Measurements from ENCODE around the gene ACYP2.

DNA sequence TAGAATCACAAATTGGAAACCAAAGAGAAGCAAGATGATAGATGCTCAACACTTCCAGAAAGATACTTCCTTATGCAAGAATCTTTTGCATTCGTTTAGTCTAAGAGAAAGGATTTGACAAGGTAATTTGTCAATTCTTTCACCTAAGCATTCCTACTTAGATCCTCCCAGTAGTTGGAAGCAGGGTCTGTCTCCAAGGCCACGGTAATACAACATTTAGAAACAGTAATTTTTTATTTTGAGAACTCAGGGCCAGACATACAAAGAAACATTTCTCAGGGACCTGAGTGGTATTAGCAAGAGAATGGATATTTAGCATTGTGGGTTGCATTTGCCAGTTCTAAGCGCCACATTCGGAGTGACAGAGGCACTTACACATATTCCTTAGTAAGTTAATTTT lies 68.6 kb downstream of the ACYP2 start:
- no peak for TF ChIP-seq CTCF (IDR thresholded peaks at IDR 0.05)
- TF ChIP-seq POLR2A (IDR thresholded peaks at IDR 0.05): no peak

All from Peyer's patch (tissue), 4 donors.